Prostate gland (tissue), 2 donors: Measurements from ENCODE around the gene TMC1.

ENCODE experiments used
- CTCF ChIP-seq, 4 experiments: fragments of 200-600 bp in 2 of 4; fragments of 450-650 bp in 2 of 4; sonication (generic) in 2 of 4; IDR thresholded peaks; 1 replicate in 3 of 4; 2 replicates in 1 of 4; pipeline ENCODE4 v1.5.1; 2016 to 2019; ENCODE audit warnings: antibody characterized with exemption in 4 of 4, mild to moderate bottlenecking in 2 of 4, moderate library complexity in 2 of 4
- POLR2A ChIP-seq: fragments of 450-650 bp; IDR thresholded peaks from one replicate; pipeline ENCODE4 v1.6.1; 2016; ENCODE audit warnings: antibody characterized with exemption, mild to moderate bottlenecking
- POLR2AphosphoS5 ChIP-seq: sonication (generic); formaldehyde crosslinking; IDR thresholded peaks from one replicate; pipeline ENCODE4 v1.6.1; 2017; ENCODE audit warnings: antibody characterized with exemption

- TF ChIP-seq POLR2A (no peak), CTCF (IDR thresholded peaks at IDR 0.05) (no peak), POLR2AphosphoS5 (no peak)
These were observed 315.4 kb downstream of the TMC1 start for GRCh38 chr9:72836790-72837189.
